Measurements from ENCODE around the gene OCA2. TPM values are rescaled to one million over a fixed set of nuclear protein-coding genes. Genes with fewer than 3 reads are reported as not detected.

Gene OCA2
- total and polyA plus RNA-seq, 2 of the 4 experiments (the other 2 are of a cell fraction): under 0.01 to 0.03 TPM

DNA sequence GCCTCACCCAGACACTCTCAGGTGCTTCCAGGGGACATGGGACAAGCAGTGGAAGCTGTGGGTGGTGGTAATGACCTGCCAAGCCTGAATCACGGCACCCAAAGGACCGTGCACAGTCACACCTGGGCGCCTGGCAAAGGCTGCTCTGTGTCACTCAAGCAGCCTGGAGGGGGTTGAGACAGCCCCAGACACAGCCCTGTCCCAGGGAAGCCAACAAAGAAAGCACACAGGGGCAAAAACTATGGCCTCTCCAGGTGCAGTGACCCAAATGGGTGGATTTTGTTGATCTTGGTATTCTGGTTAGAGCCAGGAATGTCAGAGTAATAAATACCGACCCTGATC is 15.0 kb upstream of the OCA2 start:
- no peak overlapping the region for H3K18ac ChIP-seq (ENCODE audit: low read depth, low read length)
- in situ Hi-C loops (cut with MboI; ENCODE audit: low sequenced_read_pairs): loop anchor here (25.0 kb wide), 1 partner anchor 1227 kb away; no protein-coding TSS in a partner anchor

More for the DNA sequence above, 15.0 kb upstream of the OCA2 start:
- Histone ChIP-seq H3K4ac (ENCODE audit: low read depth, low read length) (no peak overlapping the region), H2AK9ac (replicated peaks; ENCODE audit: low read depth, low read length, poor library complexity) (no peak overlapping the region), H2BK120ac (ENCODE audit: low read depth, low read length) (no peak overlapping the region), H3K36me3 (ENCODE audit: control insufficient read depth, insufficient read depth, low read length) (peaks cover 43% of the 10 kb centered on the region), H4K8ac (ENCODE audit: low read depth in 2 of 2, low read length in 2 of 2) (no peak overlapping the region), H3K56ac (ENCODE audit: extremely low read depth, insufficient read depth, low read length) (no peak overlapping the region), H3K23ac (ENCODE audit: low read depth, low read length) (no peak overlapping the region), H3K27me3 (ENCODE audit: control insufficient read depth, insufficient read depth, low read length) (no peaks in the 10 kb centered on the region), H3K4me1 (ENCODE audit: control insufficient read depth, insufficient read depth, low read length) (no peaks in the 10 kb centered on the region), H2AK5ac (ENCODE audit: low read depth, low read length) (no peak overlapping the region), H4K20me1 (ENCODE audit: insufficient read depth, low read length) (no peaks in the 10 kb centered on the region), H3K4me3 (ENCODE audit: insufficient read depth, low read depth, low read length) (no peak overlapping the region), H2AFZ (replicated peaks; ENCODE audit: low read length, poor library complexity) (no peak overlapping the region), H3K4me2 (ENCODE audit: low read depth, low read length) (no peak overlapping the region), H2BK15ac (ENCODE audit: low read depth, low read length) (no peak overlapping the region), H3K9me3 (ENCODE audit: control insufficient read depth, insufficient read depth, low read length) (no peaks in the 10 kb centered on the region), H4K91ac (ENCODE audit: insufficient read depth, low read depth, low read length) (no peak overlapping the region), H2BK20ac (ENCODE audit: low read depth, low read length) (no peak overlapping the region), H4K5ac (ENCODE audit: low read depth, low read length) (no peak overlapping the region), H3K9me1 (ENCODE audit: insufficient read depth, low read length) (no peaks in the 10 kb centered on the region), H3K27ac (ENCODE audit: insufficient read depth, low read length) (no peak overlapping the region), H3K9ac (ENCODE audit: low read depth, low read length) (no peak overlapping the region), H3K79me1 (ENCODE audit: low read depth in 1 of 2, low read length in 2 of 2) (0 out of 4 replicates have a peak, but pooled peaks cover 0 to 3% of the 10 kb centered on the region in 2 experiments), H3K14ac (replicated peaks; ENCODE audit: low read depth, low read length) (no peak overlapping the region), H2BK5ac (ENCODE audit: low read depth, low read length, poor library complexity, severe bottlenecking) (no peak overlapping the region)
- ChIA-PET POLR2A (ENCODE audit: unreplicated experiment) (no interaction called here), CTCF (no interaction called here)
- DNase-seq (no peak), ATAC-seq (ENCODE audit: low read depth) (no peak)
- 93% methylated on average over 3 of the region's 4 CpGs; no CpG with 5 or more reads in 1 of the 2 experiments for WGBS, 2 experiments (ENCODE audit: extremely low coverage in 2 of 2, insufficient read length in 1 of 2)
- TF ChIP-seq CEBPB (IDR thresholded peaks at IDR 0.05; ENCODE audit: low read depth, low read length) (no peak), POLR2A (IDR thresholded peaks at IDR 0.05; ENCODE audit: low read depth, low read length) (no peak), BHLHE40 (IDR thresholded peaks at IDR 0.05; ENCODE audit: low read depth, low read length) (no peak), SMC3 (IDR thresholded peaks at IDR 0.05; ENCODE audit: low read depth, low read length) (no peak), MAZ (IDR thresholded peaks at IDR 0.05; ENCODE audit: borderline replicate concordance, low read depth, low read length) (no peak), CTCF (conservative IDR thresholded peaks at IDR 0.05; ENCODE audit: low read depth, low read length) (no peak), CHD1 (IDR thresholded peaks at IDR 0.05; ENCODE audit: low read depth, low read length) (no peak), RFX5 (IDR thresholded peaks at IDR 0.05; ENCODE audit: low read depth, low read length) (no peak), RCOR1 (IDR thresholded peaks at IDR 0.05; ENCODE audit: insufficient replicate concordance, low read length) (no peak), RAD21 (IDR thresholded peaks at IDR 0.05; ENCODE audit: low read length) (no peak), FOS (IDR thresholded peaks at IDR 0.05; ENCODE audit: low read depth, low read length) (no peak), MAFK (IDR thresholded peaks at IDR 0.05; ENCODE audit: low read depth, low read length) (no peak), MXI1 (IDR thresholded peaks at IDR 0.05; ENCODE audit: borderline replicate concordance, low read depth, low read length) (no peak), NFE2L2 (IDR thresholded peaks at IDR 0.05; ENCODE audit: low read depth, low read length) (no peak)
- TF ChIP-seq, protein P1, sequence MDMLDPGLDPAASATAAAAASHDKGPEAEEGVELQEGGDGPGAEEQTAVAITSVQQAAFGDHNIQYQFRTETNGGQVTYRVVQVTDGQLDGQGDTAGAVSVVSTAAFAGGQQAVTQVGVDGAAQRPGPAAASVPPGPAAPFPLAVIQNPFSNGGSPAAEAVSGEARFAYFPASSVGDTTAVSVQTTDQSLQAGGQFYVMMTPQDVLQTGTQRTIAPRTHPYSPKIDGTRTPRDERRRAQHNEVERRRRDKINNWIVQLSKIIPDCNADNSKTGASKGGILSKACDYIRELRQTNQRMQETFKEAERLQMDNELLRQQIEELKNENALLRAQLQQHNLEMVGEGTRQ (IDR thresholded peaks at IDR 0.05; ENCODE audit: low read depth, low read length): no peak
- TF ChIP-seq, protein P2, sequence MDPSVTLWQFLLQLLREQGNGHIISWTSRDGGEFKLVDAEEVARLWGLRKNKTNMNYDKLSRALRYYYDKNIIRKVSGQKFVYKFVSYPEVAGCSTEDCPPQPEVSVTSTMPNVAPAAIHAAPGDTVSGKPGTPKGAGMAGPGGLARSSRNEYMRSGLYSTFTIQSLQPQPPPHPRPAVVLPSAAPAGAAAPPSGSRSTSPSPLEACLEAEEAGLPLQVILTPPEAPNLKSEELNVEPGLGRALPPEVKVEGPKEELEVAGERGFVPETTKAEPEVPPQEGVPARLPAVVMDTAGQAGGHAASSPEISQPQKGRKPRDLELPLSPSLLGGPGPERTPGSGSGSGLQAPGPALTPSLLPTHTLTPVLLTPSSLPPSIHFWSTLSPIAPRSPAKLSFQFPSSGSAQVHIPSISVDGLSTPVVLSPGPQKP (IDR thresholded peaks at IDR 0.05; ENCODE audit: borderline replicate concordance, low read depth, low read length): no peak
- BruUV-seq (replicated peaks): no TSS peak
- dilution Hi-C loops (cut with HindIII; ENCODE audit: low sequenced_read_pairs, unreplicated experiment) (no loop called here), intact Hi-C loops (cut with micrococcal nuclease) (no loop called here)

Data from IMR-90 (cell line).